ENCODE data around the gene ELK4.

ELK4 gene

DNA sequence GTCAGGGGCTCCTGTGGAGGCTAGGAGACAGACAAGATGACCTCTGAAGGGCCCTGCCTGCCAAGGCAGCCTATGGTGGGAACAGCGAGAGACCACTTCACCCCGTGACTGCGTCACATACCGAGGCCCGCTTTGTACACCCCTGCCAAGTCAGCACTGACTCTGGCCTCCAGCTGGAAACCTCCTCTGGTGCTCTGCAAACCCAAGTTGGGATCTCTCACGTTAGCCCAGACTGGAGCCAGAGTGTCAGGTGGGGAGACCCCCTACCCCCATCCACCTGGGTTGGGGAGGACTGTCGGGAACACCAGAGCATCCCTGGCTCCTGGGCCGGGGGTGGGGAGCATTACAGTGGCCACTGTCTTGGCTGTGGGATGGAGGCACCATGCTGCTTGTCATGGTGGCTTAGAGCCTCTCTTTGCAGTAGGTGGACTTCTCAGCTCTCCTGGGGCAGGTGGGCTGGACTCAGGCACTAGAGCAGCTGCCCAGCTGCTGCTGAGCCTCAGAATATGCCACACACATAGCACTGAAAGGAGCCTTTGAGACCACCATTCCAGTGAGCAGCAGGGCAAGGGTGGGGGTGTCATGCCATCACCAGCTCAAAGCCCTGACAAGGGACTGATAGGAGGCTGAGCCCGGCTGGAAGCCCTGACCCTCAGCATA lies 50.4 kb downstream of the ELK4 start:
- POLR2A ChIA-PET (ENCODE audit: low non-redundant PET), result no interaction called here
- no peak for DNase-seq (ENCODE audit: low spot score)
- CTCF ChIA-PET, result interaction anchor here (0.6 to 1.7 kb wide), 2 partner anchors 10 to 149 kb away, joined by 3 to 4 read pairs; no protein-coding TSS in a partner anchor
- no peak overlapping the region for H3K27ac ChIP-seq
- no peak for TF ChIP-seq CTCF (conservative IDR thresholded peaks at IDR 0.05; ENCODE audit: low read depth)

DNA sequence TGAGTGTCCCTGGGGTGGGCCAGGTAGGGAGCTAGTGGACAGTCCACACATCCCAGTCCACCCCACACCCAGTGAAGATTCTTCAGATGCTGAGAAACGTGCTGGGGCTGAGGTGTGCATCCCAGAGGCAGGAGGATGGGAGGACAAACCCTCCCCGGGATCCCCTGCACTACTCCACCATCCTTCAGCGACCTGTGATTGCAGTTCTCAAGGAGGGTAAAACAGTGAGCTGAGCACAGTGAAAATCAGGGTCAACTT lies 51.0 kb downstream of the ELK4 start:
- no peak for TF ChIP-seq CTCF (conservative IDR thresholded peaks at IDR 0.05; ENCODE audit: low read depth)
- CTCF ChIA-PET, result interaction anchor here (0.6 to 1.7 kb wide), 2 partner anchors 11 to 148 kb away, joined by 3 to 4 read pairs; no protein-coding TSS in a partner anchor
- DNase-seq (ENCODE audit: low spot score), result no peak
- POLR2A ChIA-PET (ENCODE audit: low non-redundant PET), result no interaction called here
- H3K27ac ChIP-seq, result no peak overlapping the region

GRCh38 chr1:205580140-205580922 lies 51.5 kb downstream of the ELK4 start:
- no peak overlapping the region for H3K27ac ChIP-seq
- POLR2A ChIA-PET (ENCODE audit: low non-redundant PET), result no interaction called here
- TF ChIP-seq CTCF (conservative IDR thresholded peaks at IDR 0.05; ENCODE audit: low read depth), result no peak
- CTCF ChIA-PET, result interaction anchor here (0.7 to 1.7 kb wide), 4 partner anchors 11 to 168 kb away, joined by 4 to 10 read pairs (median 5); no protein-coding TSS in a partner anchor
- DNase-seq (ENCODE audit: low spot score), result no peak

GRCh38 chr1:205579711-205580110 lies 52.1 kb downstream of the ELK4 start:
- ChIA-PET POLR2A (ENCODE audit: low non-redundant PET) (no interaction called here), CTCF (interaction anchor here (0.6 to 1.5 kb wide), 7 partner anchors 9 to 167 kb away, joined by 3 to 10 read pairs (median 4); partner anchors contain the start of gene BLACAT1)
- DNase-seq (ENCODE audit: low spot score), result no peak
- H3K27ac ChIP-seq, result no peak overlapping the region
- no peak for TF ChIP-seq CTCF (conservative IDR thresholded peaks at IDR 0.05; ENCODE audit: low read depth)

DNA sequence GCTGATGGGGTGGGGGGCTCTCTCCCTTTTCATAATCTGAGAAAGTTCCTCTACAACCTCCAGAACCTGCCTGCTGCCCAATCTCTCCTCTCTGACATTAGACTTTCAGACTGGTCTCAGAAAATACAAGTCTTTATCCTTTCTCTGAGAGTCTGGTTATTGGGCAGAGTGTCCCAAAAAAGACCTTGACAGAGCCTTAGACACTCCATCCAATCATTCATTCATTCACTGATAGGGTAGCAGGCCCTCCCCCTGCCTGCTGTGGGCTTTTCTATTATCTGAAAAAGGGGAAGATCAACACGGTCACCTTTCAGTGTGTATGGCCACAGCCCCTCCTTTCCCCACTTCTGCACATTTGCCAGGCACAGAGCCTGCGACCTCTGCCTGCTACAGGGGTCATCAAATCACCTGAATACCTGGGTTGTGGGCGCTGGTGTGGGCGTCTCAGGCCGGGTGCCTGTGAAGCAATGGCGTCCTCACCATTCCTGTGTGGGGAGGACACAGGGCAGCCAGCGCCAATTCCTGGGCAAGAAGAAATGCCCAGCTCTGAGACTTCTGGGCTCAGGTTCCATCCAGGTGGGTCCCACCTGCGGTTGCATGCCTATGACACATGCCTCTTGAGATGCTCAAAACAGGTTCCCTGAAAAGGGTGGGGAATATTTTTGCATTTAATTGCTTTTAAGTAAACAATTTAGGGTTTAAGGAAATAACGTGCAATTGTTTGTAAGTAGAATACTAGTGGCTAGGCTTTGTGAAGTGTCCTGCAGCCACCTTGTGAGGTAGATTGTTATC lies 52.8 kb downstream of the ELK4 start:
- ChIA-PET POLR2A (ENCODE audit: low non-redundant PET) (no interaction called here), CTCF (interaction anchor here (0.6 to 1.5 kb wide), 9 partner anchors 9 to 150 kb away, joined by 3 to 10 read pairs (median 4); partner anchors contain the start of gene BLACAT1)
- TF ChIP-seq CTCF (conservative IDR thresholded peaks at IDR 0.05; ENCODE audit: low read depth), result no peak
- H3K27ac ChIP-seq, result no peak overlapping the region
- no peak for DNase-seq (ENCODE audit: low spot score)
